Muscle layer of duodenum (tissue), 2 donors: ENCODE results near the gene CCDC188.

Experiments used
- H3K27ac ChIP-seq: one replicate; pipeline ENCODE4 v1.7.0; 2013; ENCODE audit warnings: mild to moderate bottlenecking, low read length
- H3K27me3 ChIP-seq: one replicate; pipeline ENCODE4 v1.7.0; 2013; ENCODE audit warnings: low read depth, mild to moderate bottlenecking, control low read depth, low read length
- H3K36me3 ChIP-seq, 2 donors: one replicate each; pipeline ENCODE4 v1.7.0; 2013; ENCODE audit warnings: low read length in 2 of 2, control low read depth in 1 of 2, mild to moderate bottlenecking in 1 of 2; ENCODE audit not compliant: insufficient read depth in 2 of 2, control insufficient read depth in 1 of 2
- H3K4me1 ChIP-seq, 2 donors: one replicate each; pipeline ENCODE4 v1.7.0; 2013; ENCODE audit warnings: low read length in 2 of 2, mild to moderate bottlenecking in 2 of 2, control low read depth in 1 of 2, moderate library complexity in 1 of 2; ENCODE audit not compliant: insufficient read depth in 2 of 2, control insufficient read depth in 1 of 2
- H3K4me3 ChIP-seq, 2 donors: one replicate each; pipeline ENCODE4 v1.7.0; 2013; ENCODE audit warnings: low read length in 2 of 2, low read depth in 1 of 2, mild to moderate bottlenecking in 1 of 2
- H3K9me3 ChIP-seq, 2 donors: one replicate each; pipeline ENCODE4 v1.7.0; 2013; ENCODE audit warnings: low read length in 2 of 2, control low read depth in 1 of 2, mild to moderate bottlenecking in 1 of 2; ENCODE audit not compliant: control insufficient read depth in 1 of 2
- donor health status: healthy.

Gene CCDC188

GRCh38 chr22:20183101-20183500, 32.2 kb upstream of the CCDC188 start:
- H3K4me1 ChIP-seq, result no peaks in the 10 kb centered on the region
- H3K4me3 ChIP-seq, result no peak overlapping the region

GRCh38 chr22:20182365-20182764, 31.5 kb upstream of the CCDC188 start:
- Histone ChIP-seq H3K36me3 (no peaks in the 10 kb centered on the region), H3K27ac (no peak overlapping the region), H3K4me3 (no peak overlapping the region), H3K4me1 (no peaks in the 10 kb centered on the region), H3K27me3 (no peaks in the 10 kb centered on the region), H3K9me3 (no peaks in the 10 kb centered on the region)

More at GRCh38 chr22:20183101-20183500, 32.2 kb upstream of the CCDC188 start:
- Histone ChIP-seq H3K9me3 (no peaks in the 10 kb centered on the region), H3K27ac (no peak overlapping the region), H3K36me3 (no peaks in the 10 kb centered on the region), H3K27me3 (no peaks in the 10 kb centered on the region)

GRCh38 chr22:20181884-20182236, 31.0 kb upstream of the CCDC188 start:
- Histone ChIP-seq H3K27me3 (no peaks in the 10 kb centered on the region), H3K36me3 (no peaks in the 10 kb centered on the region), H3K27ac (no peak overlapping the region), H3K9me3 (no peaks in the 10 kb centered on the region), H3K4me3 (no peak overlapping the region), H3K4me1 (no peaks in the 10 kb centered on the region)

- Histone ChIP-seq H3K27ac (no peak overlapping the region), H3K4me3 (no peak overlapping the region)
Measured at GRCh38 chr22:20181194-20181883, 30.5 kb upstream of the CCDC188 start.

GRCh38 chr22:20180640-20181039, 29.8 kb upstream of the CCDC188 start:
- Histone ChIP-seq H3K27ac (no peak overlapping the region), H3K9me3 (no peaks in the 10 kb centered on the region), H3K4me1 (no peaks in the 10 kb centered on the region), H3K27me3 (no peaks in the 10 kb centered on the region), H3K36me3 (no peaks in the 10 kb centered on the region), H3K4me3 (no peak overlapping the region)

More at GRCh38 chr22:20181194-20181883, 30.5 kb upstream of the CCDC188 start:
- Histone ChIP-seq H3K36me3 (no peaks in the 10 kb centered on the region), H3K4me1 (no peaks in the 10 kb centered on the region), H3K27me3 (no peaks in the 10 kb centered on the region), H3K9me3 (no peaks in the 10 kb centered on the region)

GRCh38 chr22:20180245-20180630, 29.4 kb upstream of the CCDC188 start:
- no peaks in the 10 kb centered on the region for H3K4me1 ChIP-seq

GRCh38 chr22:20179455-20180244, 28.8 kb upstream of the CCDC188 start:
- Histone ChIP-seq H3K36me3 (no peaks in the 10 kb centered on the region), H3K4me1 (no peaks in the 10 kb centered on the region), H3K27me3 (no peaks in the 10 kb centered on the region), H3K9me3 (no peaks in the 10 kb centered on the region), H3K4me3 (no peak overlapping the region), H3K27ac (no peak overlapping the region)

More at GRCh38 chr22:20180245-20180630, 29.4 kb upstream of the CCDC188 start:
- no peak overlapping the region for H3K27ac ChIP-seq
- H3K4me3 ChIP-seq, result no peak overlapping the region
- H3K36me3 ChIP-seq, result no peaks in the 10 kb centered on the region
- H3K27me3 ChIP-seq, result no peaks in the 10 kb centered on the region
- no peaks in the 10 kb centered on the region for H3K9me3 ChIP-seq

GRCh38 chr22:20178915-20179227, 28.0 kb upstream of the CCDC188 start:
- H3K27me3 ChIP-seq, result no peaks in the 10 kb centered on the region
- H3K4me1 ChIP-seq, result no peaks in the 10 kb centered on the region
- no peak overlapping the region for H3K27ac ChIP-seq
- H3K9me3 ChIP-seq, result no peaks in the 10 kb centered on the region
- H3K4me3 ChIP-seq, result no peak overlapping the region
- no peaks in the 10 kb centered on the region for H3K36me3 ChIP-seq

GRCh38 chr22:20178075-20178914, 27.4 kb upstream of the CCDC188 start:
- H3K4me1 ChIP-seq, result no peaks in the 10 kb centered on the region
- H3K36me3 ChIP-seq, result no peaks in the 10 kb centered on the region
- H3K27me3 ChIP-seq, result no peaks in the 10 kb centered on the region
- H3K9me3 ChIP-seq, result no peaks in the 10 kb centered on the region
- H3K27ac ChIP-seq, result no peak overlapping the region
- no peak overlapping the region for H3K4me3 ChIP-seq

GRCh38 chr22:20177217-20177911, 26.5 kb upstream of the CCDC188 start:
- H3K27ac ChIP-seq, result no peak overlapping the region
- H3K36me3 ChIP-seq, result no peaks in the 10 kb centered on the region
- no peaks in the 10 kb centered on the region for H3K4me1 ChIP-seq
- no peaks in the 10 kb centered on the region for H3K9me3 ChIP-seq
- no peak overlapping the region for H3K4me3 ChIP-seq
- H3K27me3 ChIP-seq, result no peaks in the 10 kb centered on the region
